Bone marrow (tissue), 2 donors: ENCODE data around the gene KNG1.

Source experiments
- DNase-seq, 2 donors: peaks; one replicate each; lab custom pipeline; 2025; lab: John Stamatoyannopoulos, UW

KNG1 gene

DNA sequence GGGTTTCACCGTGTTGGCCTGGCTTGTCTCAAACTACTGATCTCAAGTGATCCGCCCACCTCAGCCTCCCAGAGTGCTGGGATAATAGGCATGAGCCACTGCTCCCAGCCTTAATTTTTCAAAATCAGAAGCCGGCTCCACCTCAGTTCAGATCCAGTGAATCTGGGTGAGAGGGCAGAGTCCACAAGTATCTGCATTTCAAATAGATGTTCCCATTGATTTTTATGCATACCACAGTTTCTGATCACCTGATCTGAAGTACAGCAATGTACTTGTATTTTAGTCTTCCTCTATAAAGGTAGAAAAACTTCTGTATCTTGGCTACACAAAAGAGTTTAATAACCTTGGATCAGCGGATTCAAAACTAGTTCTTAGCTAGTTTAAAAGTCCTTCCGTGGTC lies 62.0 kb downstream of the KNG1 start:
- DNase-seq = no peak

DNA sequence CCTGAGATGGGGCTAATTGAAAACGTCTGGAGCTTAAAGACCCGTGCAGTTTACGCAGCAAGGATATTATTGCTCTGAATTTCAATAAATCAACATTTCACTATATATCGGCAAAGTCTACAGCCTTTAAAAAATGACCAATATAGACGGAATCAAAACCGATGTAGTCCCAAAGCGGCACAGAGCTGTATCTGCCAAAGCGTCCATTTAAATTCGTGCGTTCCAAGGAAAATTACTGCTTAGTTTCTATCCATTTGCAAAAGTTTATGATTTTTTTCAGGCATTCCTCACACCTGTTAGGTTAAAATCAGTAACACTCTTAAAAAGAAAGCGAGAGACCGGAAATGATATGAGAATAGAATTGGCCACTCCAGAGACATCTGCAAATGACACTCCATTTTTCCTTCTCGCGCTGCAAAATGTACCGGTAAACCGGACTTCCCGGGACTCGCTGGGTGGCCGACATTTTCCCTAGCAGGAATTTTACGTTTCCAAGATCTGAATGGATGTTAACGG lies 65.4 kb downstream of the KNG1 start:
- DNase-seq = no peak

DNA sequence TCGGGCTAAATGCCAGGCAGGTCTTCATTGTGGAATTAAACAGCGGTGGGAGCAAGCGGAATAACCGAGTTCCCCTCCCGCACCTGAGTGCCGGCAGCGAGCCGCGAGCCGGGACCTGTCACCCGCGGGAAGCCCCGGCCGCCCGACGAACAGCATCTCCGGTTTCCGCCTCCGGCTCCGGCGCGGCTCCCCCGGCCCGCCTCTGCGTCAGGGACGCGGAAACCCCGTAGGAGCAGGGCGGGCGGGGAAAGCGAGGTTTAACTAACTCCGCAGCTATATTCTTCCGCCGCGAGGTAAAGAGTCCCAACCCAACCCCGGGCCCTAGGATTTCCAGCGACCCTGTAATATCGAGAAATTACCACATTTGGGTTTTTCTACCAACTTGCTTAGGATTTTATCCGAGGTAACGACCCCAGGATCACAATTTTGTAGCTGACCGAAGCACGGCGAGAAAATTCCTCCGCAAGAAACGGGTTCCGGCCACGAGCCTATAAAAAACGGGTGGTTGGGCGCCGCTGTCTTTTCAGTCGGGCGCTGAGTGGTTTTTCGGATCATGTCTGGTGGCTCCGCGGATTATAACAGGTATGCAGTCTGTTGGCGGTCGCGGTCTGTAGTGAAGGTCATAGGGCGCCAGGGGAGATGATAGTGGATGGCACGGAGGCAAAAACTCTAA lies 66.0 kb downstream of the KNG1 start, which contains the start of gene EIF4A2:
Gene EIF4A2, plus strand, starts transcription at position 520 of the 673 bp plus-strand sequence. Its CDS starts 34 bp downstream, at position 554.
- peak; percentile 77 to 97 for DNase-seq

DNA sequence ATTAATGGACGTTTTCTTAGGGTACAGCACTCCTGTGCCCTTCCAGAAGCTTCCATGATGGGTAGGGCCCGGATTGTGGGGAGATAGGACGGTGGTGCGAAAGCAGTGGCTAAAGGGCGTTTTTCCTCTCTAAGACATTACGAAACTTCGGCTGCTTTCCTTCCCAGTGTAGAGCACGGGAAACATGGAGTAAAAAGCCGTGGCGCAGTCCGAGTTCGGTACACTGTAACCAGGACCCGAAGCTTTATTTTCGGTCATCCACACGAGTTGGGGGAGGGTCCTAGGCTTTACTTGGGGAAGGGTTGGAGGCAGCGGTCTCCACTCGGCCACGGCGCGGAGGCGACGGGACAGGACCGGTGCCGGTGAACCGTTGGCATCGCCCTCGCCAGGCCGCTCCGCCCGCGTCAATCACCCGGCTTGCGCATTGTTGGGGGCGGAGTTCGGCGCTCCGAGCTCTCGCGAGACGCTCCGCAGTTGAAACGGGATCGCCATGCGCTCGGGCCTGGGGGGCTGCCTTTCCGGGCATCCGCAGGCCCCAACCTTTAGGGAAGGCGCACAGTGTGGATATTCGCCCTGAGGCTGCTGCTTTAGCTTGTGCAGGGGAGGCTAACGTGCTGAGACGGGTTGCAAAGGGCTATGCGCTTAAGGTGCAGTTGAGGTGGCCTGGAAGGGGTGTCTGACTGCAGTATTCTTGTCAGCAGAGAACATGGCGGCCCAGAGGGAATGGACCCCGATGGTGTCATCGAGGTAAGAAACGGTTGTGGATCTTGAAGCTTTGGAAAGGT lies 66.8 kb downstream of the KNG1 start:
- DNase-seq = peak; percentile 63 to 78

DNA sequence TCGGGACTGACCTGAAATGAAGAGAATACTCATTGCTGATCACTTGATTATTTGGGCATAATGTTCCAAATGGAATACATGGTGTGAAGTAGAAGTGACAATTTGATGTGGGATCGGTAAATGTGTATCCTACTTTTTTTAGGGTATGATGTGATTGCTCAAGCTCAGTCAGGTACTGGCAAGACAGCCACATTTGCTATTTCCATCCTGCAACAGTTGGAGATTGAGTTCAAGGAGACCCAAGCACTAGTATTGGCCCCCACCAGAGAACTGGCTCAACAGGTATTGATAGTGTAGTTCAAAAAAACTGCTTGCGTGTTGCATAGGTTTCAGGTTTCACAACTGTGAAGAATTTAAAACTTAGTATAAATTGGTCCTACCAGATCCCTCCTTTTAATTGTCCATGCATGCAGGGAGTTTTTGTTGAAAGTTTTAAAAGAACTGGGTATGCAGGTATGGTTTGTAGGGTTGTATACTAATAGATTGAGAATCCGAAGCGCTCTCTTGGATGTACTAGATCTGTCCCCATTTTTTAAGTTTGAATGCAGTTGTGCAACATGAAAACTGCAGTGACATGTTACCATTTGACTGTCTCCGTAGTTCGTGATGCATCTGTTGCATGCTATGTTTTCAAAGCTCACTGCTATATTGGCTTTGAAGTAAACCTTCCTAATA lies 67.8 kb downstream of the KNG1 start:
- no peak for DNase-seq

DNA sequence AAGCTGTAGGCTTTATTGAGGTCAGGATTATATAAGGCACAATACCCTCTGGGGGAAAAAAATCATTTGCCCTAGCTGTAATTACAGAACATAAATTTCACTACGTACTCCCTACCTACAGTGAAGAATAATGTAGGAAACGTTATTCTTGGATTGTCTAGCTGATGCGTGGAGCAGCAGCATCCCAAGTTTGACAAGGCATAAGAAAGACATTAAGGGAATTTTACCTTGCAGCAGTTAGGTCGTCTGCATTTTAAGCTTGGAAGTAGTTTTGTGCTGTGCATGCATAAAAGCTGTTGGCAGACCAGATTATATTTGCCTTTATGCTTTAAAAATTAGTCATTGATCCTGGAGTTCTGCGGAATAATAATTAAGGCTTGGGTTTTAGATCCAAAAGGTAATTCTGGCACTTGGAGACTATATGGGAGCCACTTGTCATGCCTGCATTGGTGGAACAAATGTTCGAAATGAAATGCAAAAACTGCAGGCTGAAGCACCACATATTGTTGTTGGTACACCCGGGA lies 68.4 kb downstream of the KNG1 start:
- no peak for DNase-seq

DNA sequence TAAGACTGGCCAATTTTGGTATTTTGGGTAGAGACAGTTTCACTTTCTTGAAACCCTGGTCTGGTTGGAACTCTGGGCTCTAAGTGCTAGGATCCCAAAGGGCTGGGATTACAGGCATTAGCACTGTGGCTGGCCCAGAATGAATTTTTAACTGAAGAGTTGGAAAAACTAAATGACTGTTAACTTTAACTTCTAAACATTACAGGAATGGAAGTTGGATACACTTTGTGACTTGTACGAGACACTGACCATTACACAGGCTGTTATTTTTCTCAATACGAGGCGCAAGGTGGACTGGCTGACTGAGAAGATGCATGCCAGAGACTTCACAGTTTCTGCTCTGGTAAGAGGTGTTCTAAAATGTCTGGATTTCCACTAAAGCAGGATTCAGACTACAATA lies 69.8 kb downstream of the KNG1 start:
- no peak for DNase-seq

DNA sequence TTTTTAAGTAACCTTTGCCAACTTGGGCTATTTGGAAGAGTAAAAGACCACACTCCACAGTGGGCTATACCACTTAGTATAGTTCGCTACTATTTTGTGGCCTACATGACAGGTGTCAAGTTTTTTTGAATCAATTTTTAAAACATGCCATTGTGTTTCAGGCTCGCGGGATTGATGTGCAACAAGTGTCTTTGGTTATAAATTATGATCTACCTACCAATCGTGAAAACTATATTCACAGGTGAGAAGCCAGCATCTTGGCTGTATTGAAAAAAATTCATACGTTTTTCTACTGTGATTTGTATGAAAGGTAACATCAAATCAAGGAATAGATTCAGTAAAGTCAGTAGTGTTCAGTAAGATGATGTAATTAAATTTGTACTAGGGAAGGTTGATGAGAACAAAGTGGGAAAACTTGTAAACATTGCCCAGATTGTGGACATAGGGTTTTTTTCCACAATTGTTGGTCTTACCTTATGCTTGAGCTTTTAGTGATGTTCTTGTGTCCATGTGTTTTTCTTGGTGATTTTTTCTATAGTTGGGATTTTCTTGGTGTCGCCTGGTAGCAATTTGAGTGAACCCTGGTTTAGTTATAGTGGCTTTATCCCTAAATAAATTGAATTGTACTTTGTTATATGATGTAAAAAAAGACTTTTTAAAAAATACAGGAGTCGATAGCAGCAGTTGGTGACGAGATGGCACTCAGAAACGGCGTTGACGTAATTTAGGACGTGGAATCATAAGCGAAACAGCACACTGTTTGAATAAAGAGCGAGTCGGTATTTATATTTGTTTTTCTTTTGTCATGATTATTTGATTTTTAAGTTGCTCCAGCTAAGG lies 70.7 kb downstream of the KNG1 start:
- no peak for DNase-seq

DNA sequence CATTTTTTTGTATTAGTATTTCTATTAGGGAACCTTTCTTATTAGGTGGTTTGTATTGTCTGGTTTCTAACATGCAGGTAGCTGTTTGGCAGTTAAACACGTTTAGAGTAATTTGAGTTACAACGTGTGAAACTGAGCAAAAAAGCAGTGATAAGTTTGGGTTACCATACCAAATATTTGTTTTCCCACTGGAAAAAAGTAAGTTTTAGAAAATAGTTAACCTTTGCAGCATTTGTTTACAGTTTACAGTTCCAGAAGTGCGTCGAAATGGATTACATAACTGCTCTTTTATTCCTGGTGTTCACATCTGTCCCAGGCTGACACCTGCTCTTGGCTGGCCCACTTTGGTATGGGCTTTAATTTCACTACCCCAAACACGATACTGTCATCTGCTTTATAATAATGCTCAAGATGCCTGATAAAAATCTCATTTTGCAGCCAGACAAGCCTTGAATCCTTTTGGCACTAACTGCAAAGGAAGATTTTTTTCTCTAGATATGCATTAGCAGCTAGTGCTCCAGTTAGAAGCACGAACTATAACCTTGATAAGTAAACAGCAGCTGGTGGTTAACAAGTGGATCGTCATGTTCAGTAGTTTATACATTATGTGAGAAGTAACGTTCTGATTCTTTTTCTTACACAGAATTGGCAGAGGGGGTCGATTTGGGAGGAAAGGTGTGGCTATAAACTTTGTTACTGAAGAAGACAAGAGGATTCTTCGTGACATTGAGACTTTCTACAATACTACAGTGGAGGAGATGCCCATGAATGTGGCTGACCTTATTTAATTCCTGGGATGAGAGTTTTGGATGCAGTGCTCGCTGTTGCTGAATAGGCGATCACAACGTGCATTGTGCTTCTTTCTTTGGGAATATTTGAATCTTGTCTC lies 71.6 kb downstream of the KNG1 start:
- DNase-seq = no peak

DNA sequence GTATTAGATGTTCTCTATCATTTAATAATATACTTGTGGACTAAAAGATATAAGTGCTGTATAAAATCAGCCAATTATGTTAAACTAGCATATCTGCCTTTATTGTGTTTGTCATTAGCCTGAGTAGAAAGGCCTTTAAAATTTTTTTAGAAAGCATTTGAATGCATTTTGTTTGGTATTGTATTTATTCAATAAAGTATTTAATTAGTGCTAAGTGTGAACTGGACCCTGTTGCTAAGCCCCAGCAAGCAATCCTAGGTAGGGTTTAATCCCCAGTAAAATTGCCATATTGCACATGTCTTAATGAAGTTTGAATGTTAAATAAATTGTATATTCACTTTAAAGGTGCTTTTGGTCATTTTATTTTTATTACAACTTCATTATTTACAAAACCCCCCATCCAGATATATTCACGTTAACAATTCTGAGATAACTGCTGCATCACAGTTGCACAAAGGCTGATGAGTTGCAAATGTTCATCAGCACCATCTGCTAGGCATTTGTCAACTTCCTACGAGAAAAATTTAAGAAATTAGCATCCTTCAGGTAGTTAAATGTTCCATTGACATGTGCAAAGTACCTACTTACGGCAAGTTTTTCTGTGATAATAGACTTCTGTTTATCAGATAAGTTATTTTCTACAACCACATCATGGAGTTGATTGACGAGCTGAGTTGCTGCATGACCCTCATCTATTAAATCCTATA lies 72.5 kb downstream of the KNG1 start:
- DNase-seq = no peak

DNA sequence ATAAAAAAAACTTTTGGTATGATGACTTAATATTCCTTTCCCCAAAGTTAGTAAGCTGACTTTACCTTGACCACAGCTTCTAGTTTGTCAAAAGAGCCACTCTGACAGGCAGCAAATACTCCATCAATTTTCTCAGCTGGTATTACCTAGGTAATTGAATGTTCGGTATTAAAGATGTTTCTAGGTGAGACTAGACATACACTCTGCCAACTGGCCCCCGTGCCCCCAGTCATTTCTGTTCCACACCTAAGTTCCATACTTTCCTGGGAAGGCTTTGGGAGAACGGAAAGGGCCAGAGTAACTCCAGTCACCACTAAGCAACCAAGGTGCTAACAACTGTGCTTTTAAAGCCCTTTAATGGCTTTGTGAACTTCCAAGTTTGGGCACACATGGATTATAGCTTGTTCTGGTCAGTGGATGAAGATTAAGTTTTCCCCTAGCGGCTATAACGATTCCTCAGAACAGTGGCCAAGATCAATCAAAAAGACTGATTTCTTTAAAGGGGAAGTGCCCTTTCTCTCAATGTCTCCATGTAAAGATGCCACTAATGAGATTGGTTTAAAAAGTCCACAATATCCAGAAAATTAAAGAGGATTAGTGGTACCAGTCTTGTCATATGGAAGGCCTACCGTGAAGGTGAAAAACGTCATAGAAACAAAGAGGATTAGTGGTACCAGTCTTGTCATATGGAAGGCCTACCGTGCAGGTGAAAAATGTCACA lies 73.3 kb downstream of the KNG1 start:
- no peak for DNase-seq
